DMS53 treated with DMSO at 0.1 percent for 48 hours (cell line): Measurements from ENCODE around the gene MORN1.
"Not testable (repeated sequence)": the region's sequence is repeated elsewhere in the genome, so short reads cannot be mapped to it uniquely, and the experiment has no call there.

Source experiments
- DNase-seq: peaks from one replicate; lab custom pipeline; 2025; ENCODE audit not compliant: unreplicated experiment; lab: John Stamatoyannopoulos, UW

MORN1 gene

DNA sequence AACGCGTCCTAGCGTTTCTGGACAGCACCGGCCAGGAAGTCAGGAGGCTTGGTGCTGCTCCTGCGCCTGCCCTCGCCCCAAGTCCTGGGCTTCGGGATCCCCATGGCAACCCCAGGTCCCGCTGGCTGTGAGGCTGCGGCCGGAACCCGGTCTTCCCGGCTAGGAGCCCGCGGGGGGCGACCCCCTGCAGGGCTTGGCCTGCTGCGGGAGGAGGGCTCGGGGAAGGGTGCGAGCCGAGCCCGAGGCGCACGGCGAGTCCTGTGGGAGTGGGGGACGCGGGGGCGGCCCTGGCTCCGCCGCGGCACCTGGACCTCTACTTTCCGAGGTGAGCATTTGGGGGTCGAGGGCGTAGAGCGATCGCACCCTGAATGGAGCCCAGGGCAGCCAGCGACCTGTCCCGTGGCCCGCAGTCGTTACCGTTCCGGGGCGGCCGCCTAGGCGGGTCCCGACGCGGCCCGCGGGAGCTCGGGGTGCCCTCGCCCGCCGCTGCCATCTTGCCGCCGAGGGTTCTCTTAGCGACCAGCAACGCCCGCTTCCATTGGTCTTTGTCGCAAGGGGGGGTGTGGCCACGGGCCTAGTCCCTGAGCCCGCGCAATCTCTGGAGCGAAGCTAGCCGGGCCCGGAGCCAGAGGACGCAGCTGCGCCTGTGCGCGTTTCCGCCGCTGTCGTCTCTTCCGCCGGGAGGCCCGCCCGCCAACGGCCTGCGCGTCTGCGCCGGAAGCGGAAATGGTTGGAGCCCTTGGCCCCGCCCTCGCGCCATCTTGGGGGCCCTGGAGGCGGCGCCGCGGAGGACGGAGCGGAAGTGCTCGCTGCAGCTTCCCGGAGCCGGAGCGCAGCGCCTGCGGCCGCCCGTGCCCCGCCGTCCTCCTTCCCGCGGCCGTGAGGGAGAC, at the start of gene MORN1, which contains the start of gene RER1:
MORN1 (minus strand) TSS at position 514 of the 890 bp plus-strand sequence; CDS start at position 493, 21 bp downstream.
RER1 (plus strand) TSS at position 801 of the 890 bp plus-strand sequence. CDS start 3,950 bp downstream, outside the sequence.
- DNase-seq = peak; percentile 97

DNA sequence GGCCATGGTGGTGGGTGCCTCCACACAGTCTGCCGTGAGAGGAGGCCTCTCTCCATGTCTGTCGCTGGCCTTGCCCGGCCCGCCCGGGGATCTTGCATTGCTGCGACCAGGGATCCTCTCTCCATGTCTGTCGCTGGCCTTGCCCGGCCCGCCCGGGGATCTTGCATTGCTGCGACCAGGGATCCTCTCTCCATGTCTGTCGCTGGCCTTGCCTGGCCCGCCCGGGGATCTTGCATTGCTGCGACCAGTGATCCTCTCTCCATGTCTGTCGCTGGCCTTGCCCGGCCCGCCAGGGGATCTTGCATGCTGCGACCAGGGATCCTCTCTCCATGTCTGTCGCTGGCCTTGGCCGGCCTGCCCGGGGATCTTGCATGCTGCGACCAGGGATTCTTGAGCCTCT, 49.0 kb upstream of the MORN1 start:
- DNase-seq = not testable (repeated sequence)

DNA sequence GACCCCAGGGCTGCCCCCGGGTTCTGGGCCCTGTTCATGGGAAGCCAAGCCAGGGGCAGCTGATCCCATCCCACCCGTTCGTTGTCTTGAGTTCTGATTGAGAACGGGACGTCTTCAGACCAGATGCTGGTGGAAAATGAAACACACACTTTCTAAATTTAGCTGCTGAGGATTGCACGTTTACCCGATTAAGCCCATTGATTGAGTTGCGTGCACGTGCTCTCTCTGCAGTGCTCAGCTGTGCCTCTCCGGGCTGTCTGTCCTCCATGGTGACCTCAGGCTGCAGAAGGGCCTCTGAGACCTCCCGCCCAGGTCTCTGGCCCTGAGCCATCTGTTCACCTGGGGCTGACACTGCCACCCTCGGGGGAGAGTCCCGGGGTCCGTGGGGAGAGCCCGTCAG, 48.0 kb upstream of the MORN1 start:
- no peak for DNase-seq

GRCh38 chr1:2438641-2439040, 47.3 kb upstream of the MORN1 start:
- no peak for DNase-seq

DNA sequence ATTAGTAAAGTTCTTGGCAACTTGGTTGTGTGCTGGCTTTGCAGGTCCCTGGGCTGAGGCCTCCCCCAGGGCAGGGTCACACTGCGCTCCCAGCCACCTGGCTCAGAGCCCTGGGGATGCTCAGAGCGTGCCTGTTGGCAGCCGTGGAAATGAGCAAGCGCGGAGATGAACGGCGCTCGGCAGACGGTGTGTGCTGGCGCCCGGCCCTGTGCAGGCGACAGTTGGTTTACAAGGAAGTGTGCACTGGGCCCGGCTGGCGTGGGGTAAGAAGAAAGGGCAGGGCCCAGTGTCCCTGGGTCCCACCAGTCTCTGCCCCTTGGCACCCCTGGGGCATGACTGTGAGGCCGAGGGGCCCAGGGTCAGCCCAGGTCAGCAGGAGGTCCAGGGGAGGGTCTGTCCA, 46.7 kb upstream of the MORN1 start:
- no peak for DNase-seq

DNA sequence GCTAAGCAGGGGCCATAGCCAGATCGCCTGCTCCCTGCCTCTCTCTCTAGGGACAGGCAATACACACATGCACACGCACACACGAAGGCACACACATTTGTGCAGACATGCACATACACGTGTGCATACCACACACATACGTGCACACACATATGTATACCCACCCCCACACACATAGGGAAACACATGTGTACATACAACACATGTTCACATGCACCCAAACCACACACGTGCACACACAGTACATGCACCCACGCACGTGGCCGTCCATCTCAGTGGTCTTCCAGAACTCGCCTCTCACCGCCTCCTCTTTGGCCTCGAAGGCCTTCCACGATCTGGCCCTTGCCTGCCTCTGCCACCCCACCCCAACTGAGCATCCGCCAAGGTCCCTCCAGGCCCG, 46.3 kb upstream of the MORN1 start:
- no peak for DNase-seq

GRCh38 chr1:2436876-2437275, 45.5 kb upstream of the MORN1 start:
- DNase-seq = no peak

DNA sequence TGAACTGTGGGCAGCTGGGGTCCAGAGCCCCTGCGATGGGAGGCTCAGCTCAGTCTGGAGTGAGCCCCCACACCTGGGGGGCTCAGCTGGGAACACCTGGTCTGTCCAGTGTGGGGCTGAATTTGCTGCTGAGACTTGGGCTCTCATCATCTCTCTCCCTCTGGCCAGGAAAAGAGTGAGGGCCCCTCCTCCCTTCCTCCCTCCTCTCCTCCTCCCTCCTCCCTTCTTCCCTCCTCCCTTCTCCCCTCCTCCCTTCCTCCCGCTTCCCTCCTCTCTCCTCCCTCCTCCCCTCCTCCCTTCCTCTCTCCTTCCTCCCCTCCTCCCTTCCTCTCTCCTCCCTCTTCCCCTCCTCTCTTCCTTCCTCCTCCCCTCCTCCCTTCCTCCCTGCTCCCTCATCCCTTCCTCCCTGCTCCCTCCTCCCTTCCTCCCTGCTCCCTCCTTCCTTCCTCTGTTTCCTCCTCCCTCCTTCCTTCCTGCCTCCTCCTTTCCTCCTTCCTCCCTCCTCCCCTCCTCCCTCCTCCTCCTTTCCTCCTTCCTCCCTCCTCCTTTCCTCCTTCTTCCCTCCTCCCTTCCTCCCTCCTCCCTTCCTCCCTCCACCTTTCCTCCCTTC, 44.5 kb upstream of the MORN1 start:
- no peak for DNase-seq

DNA sequence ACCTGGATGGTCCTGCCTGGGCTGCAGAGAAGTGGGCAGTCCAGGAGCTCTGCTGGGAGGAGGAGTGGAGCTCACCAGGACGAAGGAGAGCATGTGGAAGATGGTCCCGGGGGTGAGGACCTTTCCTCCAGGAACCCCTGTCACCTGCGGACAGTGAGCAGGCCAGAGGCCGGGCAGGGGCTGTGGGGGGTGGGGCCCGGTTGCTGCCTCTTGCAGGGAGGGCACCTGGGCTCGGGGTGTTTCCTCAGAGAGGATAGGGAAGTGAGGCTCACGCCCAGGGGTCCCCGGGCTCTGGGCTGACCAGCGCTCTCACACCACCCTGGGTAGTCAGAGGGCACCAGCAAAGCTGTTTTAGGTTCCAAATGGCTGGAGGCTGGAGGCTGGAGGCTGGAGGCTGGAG, 43.7 kb upstream of the MORN1 start:
- DNase-seq = no peak

DNA sequence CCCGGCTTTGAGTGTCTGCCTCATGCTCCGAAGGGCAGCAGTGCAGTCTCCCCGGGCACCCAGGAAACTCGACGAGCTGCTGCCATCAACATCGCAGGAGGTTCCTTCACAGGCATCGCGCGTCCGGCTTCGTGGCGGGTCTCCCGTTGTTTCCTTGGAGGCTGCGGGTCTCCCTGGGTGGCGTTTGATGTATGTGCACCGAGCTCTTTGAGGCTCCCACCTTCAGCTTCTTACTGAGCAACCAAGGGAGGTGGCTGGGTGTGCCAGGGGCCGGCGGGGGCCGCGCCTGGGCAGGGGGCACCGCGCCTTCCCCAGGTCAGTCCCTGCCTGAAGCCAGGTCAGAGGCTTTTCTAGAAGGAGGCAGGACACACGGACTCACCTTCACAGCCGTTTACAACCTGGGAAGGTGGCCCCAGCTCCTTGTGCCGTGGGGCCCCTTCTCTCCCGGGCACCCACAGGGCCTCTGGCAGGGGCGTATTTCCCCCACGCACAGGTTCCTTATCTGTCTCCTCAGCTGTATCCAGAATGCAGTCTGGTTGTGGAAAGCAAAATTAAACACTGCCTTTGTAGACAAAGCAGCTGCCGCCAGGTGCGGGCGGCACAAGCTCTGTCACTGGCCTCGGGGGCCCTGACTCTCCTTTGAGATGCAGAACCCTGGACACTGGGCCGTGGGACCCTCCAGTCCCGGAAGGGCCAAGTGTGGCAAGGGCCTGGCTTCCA, 42.7 kb upstream of the MORN1 start:
- DNase-seq = no peak

DNA sequence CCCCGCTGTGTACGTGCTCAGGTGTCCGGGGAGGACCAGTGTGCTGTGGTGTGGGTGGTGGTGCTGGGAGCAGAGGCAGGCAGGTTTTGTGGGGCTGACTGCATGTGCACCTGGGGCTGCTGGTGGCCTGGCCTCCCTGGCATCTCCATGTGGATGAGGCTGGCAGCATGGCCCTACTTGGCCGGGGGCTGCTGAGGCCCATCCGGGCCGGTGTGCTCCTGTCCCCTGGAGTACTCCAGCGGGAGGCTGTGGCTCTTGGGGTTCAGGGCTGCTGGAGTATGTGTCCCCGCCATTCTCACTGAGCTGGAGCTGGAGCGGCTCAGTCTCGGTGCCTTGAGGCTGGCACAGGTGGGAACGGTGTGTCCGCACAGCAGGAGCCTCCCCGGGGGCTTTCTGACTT, 41.8 kb upstream of the MORN1 start:
- no peak for DNase-seq

DNA sequence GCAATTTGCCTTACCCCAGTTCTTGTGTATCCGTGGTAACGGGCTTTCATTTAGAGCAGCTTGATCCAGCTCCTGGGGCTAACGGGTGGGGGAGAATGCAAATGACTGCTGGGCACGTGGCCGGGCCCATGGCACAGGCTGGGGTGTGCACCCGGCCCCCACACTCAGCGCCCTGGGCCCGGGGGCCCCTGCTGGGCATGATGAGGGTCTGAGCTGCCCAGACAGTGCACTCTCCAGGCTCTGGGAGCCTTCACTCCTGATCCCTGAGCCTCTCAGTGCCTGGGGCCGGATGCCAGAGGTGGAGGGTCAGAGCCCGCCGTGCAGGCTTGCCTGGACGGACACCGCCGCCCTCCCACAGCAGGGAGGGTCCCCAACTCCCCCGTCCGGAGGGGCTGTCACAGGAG, 41.1 kb upstream of the MORN1 start:
- DNase-seq = no peak

- no peak for DNase-seq
Observed at GRCh38 chr1:2431518-2431917, 40.2 kb upstream of the MORN1 start.

- DNase-seq = no peak
Observed at GRCh38 chr1:2431103-2431502, 39.7 kb upstream of the MORN1 start.

DNA sequence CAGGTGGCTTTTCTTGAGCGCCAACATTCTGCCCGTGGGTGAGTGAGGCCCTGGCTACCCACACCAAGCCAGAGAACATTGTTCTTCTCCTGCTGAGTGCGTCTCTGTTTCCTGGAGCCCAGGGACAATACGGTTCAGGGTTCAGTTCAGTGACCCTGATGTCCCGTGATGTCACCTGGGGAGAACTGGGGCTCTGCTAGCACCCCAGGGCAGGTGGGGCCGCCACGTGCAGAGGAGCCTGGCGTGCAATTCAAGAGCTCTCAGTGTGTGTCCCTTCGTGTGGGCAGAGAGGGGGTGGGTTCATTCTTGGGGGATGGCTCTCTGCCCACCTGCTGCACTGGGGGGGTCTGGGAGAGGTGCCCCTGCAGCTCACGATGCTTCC, 39.2 kb upstream of the MORN1 start:
- DNase-seq = no peak

- DNase-seq = no peak
Observed at GRCh38 chr1:2429780-2430591, 38.6 kb upstream of the MORN1 start.

GRCh38 chr1:2428490-2428889, 37.1 kb upstream of the MORN1 start:
- no peak for DNase-seq

GRCh38 chr1:2427976-2428375, 36.6 kb upstream of the MORN1 start:
- no peak for DNase-seq

- DNase-seq = no peak
Observed at GRCh38 chr1:2427051-2427450, 35.7 kb upstream of the MORN1 start.

DNA sequence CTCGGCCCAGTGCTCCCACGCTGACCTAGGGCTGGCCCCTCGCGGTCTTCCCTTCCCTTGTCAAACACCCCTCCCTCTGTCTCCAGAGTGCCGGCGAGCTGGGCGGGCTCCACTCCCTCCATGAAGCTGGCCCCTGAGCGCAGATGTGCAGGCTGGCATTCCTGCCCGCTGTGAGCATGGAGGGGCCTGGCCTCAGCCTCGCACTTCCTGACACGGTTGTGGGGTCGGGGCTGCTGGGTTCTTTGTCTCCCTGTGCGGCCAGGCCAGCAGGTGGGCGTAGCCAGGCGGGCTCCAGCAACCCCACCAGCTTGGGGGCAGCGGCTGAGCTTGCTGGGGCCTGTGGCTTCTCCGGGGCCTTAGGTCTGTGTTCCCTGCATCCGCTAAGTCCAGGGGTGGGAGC, 35.2 kb upstream of the MORN1 start:
- DNase-seq = no peak

- no peak for DNase-seq
Observed at GRCh38 chr1:2425892-2426291, 34.5 kb upstream of the MORN1 start.
